Neuronal stem cell (in vitro differentiated cells): ENCODE measurements around the gene KANK3.
A peak's percentile ranks its signal among the peaks of the same experiment; 100 is the strongest.
"Not testable (repeated sequence)": the region's sequence is repeated elsewhere in the genome, so short reads cannot be mapped to it uniquely, and the experiment has no call there.

Source experiments
- DNase-seq: peaks from one replicate; pipeline ENCODE4 v3.0.0-alpha.2; 2013; ENCODE audit warnings: low spot score
- H2AFZ ChIP-seq: one replicate; pipeline ENCODE4 v1.6.1; 2013; ENCODE audit warnings: mild to moderate bottlenecking, low read length, inconsistent platforms
- H2AK5ac ChIP-seq: 2 replicates; pipeline ENCODE4 v1.6.1; 2013; ENCODE audit warnings: low read depth, mild to moderate bottlenecking, inconsistent platforms, low read length, moderate library complexity, mixed read lengths
- H2BK120ac ChIP-seq: 2 replicates; pipeline ENCODE4 v1.6.1; 2013; ENCODE audit warnings: low read depth, mild to moderate bottlenecking, inconsistent platforms, low read length, moderate library complexity, mixed read lengths
- H2BK12ac ChIP-seq: one replicate; pipeline ENCODE4 v1.6.1; 2013; ENCODE audit warnings: low read length, inconsistent platforms
- H2BK15ac ChIP-seq: 2 replicates; pipeline ENCODE4 v1.6.1; 2013; ENCODE audit warnings: mild to moderate bottlenecking, low read length, inconsistent platforms, mixed read lengths
- H2BK5ac ChIP-seq: one replicate; pipeline ENCODE4 v1.6.1; 2013; ENCODE audit warnings: inconsistent platforms, mild to moderate bottlenecking, low read length, moderate library complexity
- H3K14ac ChIP-seq: one replicate; pipeline ENCODE4 v1.6.1; 2013; ENCODE audit warnings: low read length, inconsistent platforms
- H3K18ac ChIP-seq: 2 replicates; pipeline ENCODE4 v1.6.1; 2013; ENCODE audit warnings: low read length, inconsistent platforms
- H3K23ac ChIP-seq: 2 replicates; pipeline ENCODE4 v1.6.1; 2013; ENCODE audit warnings: low read depth, mild to moderate bottlenecking, mixed read lengths, low read length, inconsistent platforms; ENCODE audit not compliant: poor library complexity
- H3K27ac ChIP-seq: replicated peaks from 3 replicates; pipeline ENCODE4 v1.5.1; 2013; ENCODE audit warnings: low read length, inconsistent platforms
- H3K27me3 ChIP-seq, 3 experiments: 2 replicates each; pipeline ENCODE4 v1.6.1; 2013; ENCODE audit warnings: low read length in 3 of 3, mild to moderate bottlenecking in 2 of 3, inconsistent platforms in 1 of 3, low read depth in 1 of 3, mixed read lengths in 1 of 3, moderate library complexity in 1 of 3; ENCODE audit not compliant: control insufficient read depth in 3 of 3, insufficient read depth in 3 of 3
- H3K36me3 ChIP-seq, 2 donors: replicated peaks in 1 of 2; 2 replicates each; pipeline ENCODE4 v1.6.1; 2013; ENCODE audit warnings: low read length in 2 of 2; ENCODE audit not compliant: control insufficient read depth in 2 of 2, insufficient read depth in 2 of 2
- H3K4ac ChIP-seq: 2 replicates; pipeline ENCODE4 v1.6.1; 2013; ENCODE audit warnings: inconsistent platforms, mild to moderate bottlenecking, low read length, moderate library complexity
- H3K4me1 ChIP-seq, 2 donors: 1 replicate in 1 of 2; 2 replicates in 1 of 2; pipeline ENCODE4 v1.6.1; 2013; ENCODE audit warnings: low read length in 2 of 2, low read depth in 1 of 2; ENCODE audit not compliant: control insufficient read depth in 2 of 2, insufficient read depth in 1 of 2
- H3K4me2 ChIP-seq: one replicate; pipeline ENCODE4 v1.6.1; 2013; ENCODE audit warnings: mild to moderate bottlenecking, low read length, inconsistent platforms; ENCODE audit not compliant: insufficient read depth, poor library complexity, severe bottlenecking
- H3K4me3 ChIP-seq, 2 donors: 2 replicates each; pipeline ENCODE4 v1.5.1; 2013; ENCODE audit warnings: low read length in 2 of 2, mild to moderate bottlenecking in 2 of 2, inconsistent platforms in 1 of 2, moderate library complexity in 1 of 2
- H3K79me1 ChIP-seq: one replicate; pipeline ENCODE4 v1.6.1; 2013; ENCODE audit warnings: low read depth, mild to moderate bottlenecking, inconsistent platforms, low read length, moderate library complexity
- H3K9ac ChIP-seq: one replicate; pipeline ENCODE4 v1.6.1; 2013; ENCODE audit warnings: mild to moderate bottlenecking, low read depth, low read length, inconsistent platforms; ENCODE audit not compliant: poor library complexity
- H3K9me3 ChIP-seq, 2 donors: replicated peaks in 1 of 2; 2 replicates each; pipeline versions ENCODE3 to v1.6.1; 2013; ENCODE audit warnings: low read length in 2 of 2, mild to moderate bottlenecking in 2 of 2, inconsistent platforms in 1 of 2, low read depth in 1 of 2, mixed read lengths in 1 of 2, moderate library complexity in 1 of 2; ENCODE audit not compliant: control insufficient read depth in 2 of 2, insufficient read depth in 1 of 2
- H4K8ac ChIP-seq: one replicate; pipeline ENCODE4 v1.6.1; 2013; ENCODE audit warnings: low read depth, mild to moderate bottlenecking, inconsistent platforms, low read length, moderate library complexity
- H4K91ac ChIP-seq: one replicate; pipeline ENCODE4 v1.6.1; 2013; ENCODE audit warnings: low read length, low read depth, mild to moderate bottlenecking, inconsistent platforms; ENCODE audit not compliant: poor library complexity
- WGBS, 2 donors: extraction: QIAGEN DNeasy Blood & Tissue Kit; methylation state at CpG; one replicate each; pipeline ENCODE4 v1.1.7; 2013; ENCODE audit warnings: missing lambda C conversion rate in 2 of 2, mixed read lengths in 1 of 2; ENCODE audit not compliant: insufficient read length in 2 of 2, insufficient replicate concordance in 1 of 2; ENCODE audit errors: extremely low coverage in 2 of 2; 5-methylcytosine and 5-hydroxymethylcytosine counted together

The KANK3 gene

GRCh38 chr19:8358948-8359347, 15.9 kb upstream of the KANK3 start:
- no peak overlapping the region for H3K23ac ChIP-seq
- no peak overlapping the region for H3K27ac ChIP-seq
- DNase-seq, result no peak
- H3K4me3 ChIP-seq, result no peak overlapping the region
- peaks cover 0 to 3% of the 10 kb centered on the region in 2 donors for H3K9me3 ChIP-seq
- H3K9ac ChIP-seq, result no peak overlapping the region
- peaks cover 2% of the 10 kb centered on the region for H3K79me1 ChIP-seq
- H3K36me3 ChIP-seq, result no peaks in the 10 kb centered on the region
- H3K18ac ChIP-seq, result no peak overlapping the region
- no peak overlapping the region for H2BK5ac ChIP-seq
- no peak overlapping the region for H4K91ac ChIP-seq
- WGBS, 2 donors, result no CpG with 5 or more reads among the region's 6 CpGs
- no peak overlapping the region for H2BK15ac ChIP-seq
- H3K27me3 ChIP-seq, result peaks cover 0 to 9% (median 7%) of the 10 kb centered on the region in 3 experiments
- H2AK5ac ChIP-seq, result no peak overlapping the region
- H3K4ac ChIP-seq, result no peak overlapping the region
- no peak overlapping the region for H2BK120ac ChIP-seq
- H2AFZ ChIP-seq, result no peak overlapping the region
- no peak overlapping the region for H3K4me2 ChIP-seq
- no peak overlapping the region for H3K14ac ChIP-seq
- no peak overlapping the region for H4K8ac ChIP-seq
- peaks cover 2 to 7% of the 10 kb centered on the region in 2 donors for H3K4me1 ChIP-seq
- no peak overlapping the region for H2BK12ac ChIP-seq

- Histone ChIP-seq H3K14ac (no peak overlapping the region), H3K4me3 (no peak overlapping the region)
- no CpG with 5 or more reads among the region's 4 CpGs for WGBS, 2 donors
Observed at GRCh38 chr19:8357007-8357521, 14.0 kb upstream of the KANK3 start.

GRCh38 chr19:8355631-8356402, 12.8 kb upstream of the KANK3 start:
- no peak overlapping the region for H2BK5ac ChIP-seq
- H3K79me1 ChIP-seq, result peaks cover 2% of the 10 kb centered on the region
- no peak overlapping the region for H3K18ac ChIP-seq
- no peak overlapping the region for H3K4me3 ChIP-seq
- H3K27ac ChIP-seq, result no peak overlapping the region
- H2AFZ ChIP-seq, result no peak overlapping the region
- H3K9me3 ChIP-seq, result peaks cover 0 to 3% of the 10 kb centered on the region in 2 donors
- no peak overlapping the region for H3K9ac ChIP-seq
- H2AK5ac ChIP-seq, result no peak overlapping the region
- no peak overlapping the region for H3K4ac ChIP-seq
- H4K91ac ChIP-seq, result no peak overlapping the region
- WGBS, 2 donors, result no CpG with 5 or more reads among the region's 6 CpGs
- no peak overlapping the region for H2BK12ac ChIP-seq
- H3K4me1 ChIP-seq, result peaks cover 0 to 9% of the 10 kb centered on the region in 2 donors
- H3K23ac ChIP-seq, result no peak overlapping the region
- H2BK15ac ChIP-seq, result no peak overlapping the region
- H3K36me3 ChIP-seq, result no peaks in the 10 kb centered on the region
- H3K4me2 ChIP-seq, result no peak overlapping the region
- no peak overlapping the region for H3K14ac ChIP-seq
- no peak for DNase-seq
- no peaks in the 10 kb centered on the region for H3K27me3 ChIP-seq
- H2BK120ac ChIP-seq, result no peak overlapping the region
- no peak overlapping the region for H4K8ac ChIP-seq

More at GRCh38 chr19:8357007-8357521, 14.0 kb upstream of the KANK3 start:
- H3K9ac ChIP-seq, result no peak overlapping the region
- H4K91ac ChIP-seq, result no peak overlapping the region
- H2BK120ac ChIP-seq, result no peak overlapping the region
- no peak for DNase-seq
- H4K8ac ChIP-seq, result no peak overlapping the region
- no peak overlapping the region for H2AK5ac ChIP-seq
- no peak overlapping the region for H3K18ac ChIP-seq
- H3K4me2 ChIP-seq, result no peak overlapping the region
- no peak overlapping the region for H2AFZ ChIP-seq
- H3K27ac ChIP-seq, result no peak overlapping the region
- no peak overlapping the region for H2BK12ac ChIP-seq
- H3K9me3 ChIP-seq, result peaks cover 0 to 3% of the 10 kb centered on the region in 2 donors
- no peak overlapping the region for H2BK15ac ChIP-seq
- no peak overlapping the region for H2BK5ac ChIP-seq
- H3K4ac ChIP-seq, result no peak overlapping the region
- peaks cover 2% of the 10 kb centered on the region for H3K79me1 ChIP-seq
- no peaks in the 10 kb centered on the region for H3K27me3 ChIP-seq
- H3K4me1 ChIP-seq, result peaks cover 2 to 8% of the 10 kb centered on the region in 2 donors
- no peaks in the 10 kb centered on the region for H3K36me3 ChIP-seq
- H3K23ac ChIP-seq, result no peak overlapping the region

GRCh38 chr19:8352845-8353244, 9.8 kb upstream of the KANK3 start:
- not testable (repeated sequence) for H3K4me3 ChIP-seq, H3K9me3 ChIP-seq, H2BK5ac ChIP-seq, H3K23ac ChIP-seq, H4K8ac ChIP-seq, H2BK12ac ChIP-seq, H4K91ac ChIP-seq, H3K9ac ChIP-seq, H3K79me1 ChIP-seq, H2BK15ac ChIP-seq, H2AK5ac ChIP-seq, H3K4me1 ChIP-seq, H3K27me3 ChIP-seq, H3K18ac ChIP-seq, H3K14ac ChIP-seq, H3K36me3 ChIP-seq, DNase-seq, H2BK120ac ChIP-seq, H3K4me2 ChIP-seq, H3K4ac ChIP-seq
- peak overlapping the region; percentile 66 for H3K27ac ChIP-seq
- peak overlapping the region; percentile 75 for H2AFZ ChIP-seq
- WGBS, 2 donors, result no CpG with 5 or more reads among the region's 5 CpGs
